HepG2 (cell line): ENCODE results near the gene ABHD6.

Experiments
- CTCF ChIP-seq: sonication (generic); formaldehyde crosslinking; IDR thresholded peaks from 2 replicates; pipeline ENCODE4 v1.5.0; 2020; ENCODE audit warnings: mild to moderate bottlenecking, missing genetic modification reagents, moderate library complexity
- EZH2 ChIP-seq: conservative IDR thresholded peaks from 2 replicates; pipeline ENCODE4 v1.6.1; 2012; ENCODE audit warnings: mild to moderate bottlenecking, low read depth, low read length, moderate library complexity
- HCFC1 ChIP-seq: fragments of 150-350 bp; IDR thresholded peaks from 2 replicates; pipeline ENCODE4 v1.6.1; 2014; ENCODE audit warnings: low read depth, low read length
- MAFK ChIP-seq, 2 experiments: IDR thresholded peaks in 1 of 2; conservative IDR thresholded peaks in 1 of 2; 2 replicates each; pipeline ENCODE4 v1.6.1; 2011; ENCODE audit warnings: improper control_type of control experiment in 2 of 2, low read length in 2 of 2
- MXD4 ChIP-seq: IDR thresholded peaks from 2 replicates; pipeline ENCODE4 v1.6.1; 2016; ENCODE audit warnings: mild to moderate bottlenecking, missing biosample characterization, missing genetic modification reagents
- NR3C1 ChIP-seq: sonication (generic); formaldehyde crosslinking; IDR thresholded peaks from 2 replicates; pipeline ENCODE4 v1.4.0; 2020; ENCODE audit warnings: missing genetic modification reagents
- PBX3 ChIP-seq: sonication (generic); formaldehyde crosslinking; IDR thresholded peaks from 2 replicates; pipeline ENCODE4 v1.8.1; 2023; ENCODE audit warnings: missing genetic modification reagents, inconsistent platforms, borderline replicate concordance
- SPEN ChIP-seq: sonication (generic); formaldehyde crosslinking; IDR thresholded peaks from 2 replicates; pipeline ENCODE4 v1.5.1; 2020; ENCODE audit warnings: low read depth, mild to moderate bottlenecking, missing genetic modification reagents
- TCF7L2 ChIP-seq: IDR thresholded peaks from 2 replicates; pipeline ENCODE4 v1.6.1; 2011; ENCODE audit warnings: mild to moderate bottlenecking, low read depth, low read length, moderate library complexity
- THAP11 ChIP-seq: IDR thresholded peaks from 2 replicates; pipeline ENCODE4 v1.6.1; 2016; ENCODE audit warnings: missing biosample characterization, missing genetic modification reagents
- ZNF460 ChIP-seq: sonication (generic); formaldehyde crosslinking; IDR thresholded peaks from 2 replicates; pipeline ENCODE4 v1.5.1; 2020; ENCODE audit warnings: missing genetic modification reagents, mild to moderate bottlenecking, borderline replicate concordance

- no peak for TF ChIP-seq CTCF (CRISPR knock-in tag)
- TF ChIP-seq PBX3 (CRISPR knock-in tag) = no peak
- peak; percentile 24 to 35; a peak in 3 of 4 replicates for TF ChIP-seq MAFK (conservative IDR thresholded peaks at IDR 0.05 in 1 of 2, IDR thresholded peaks at IDR 0.05 in 1 of 2; ENCODE audit: low read length in 2 of 2)
- no peak for TF ChIP-seq THAP11
- TF ChIP-seq MXD4 (CRISPR knock-in tag) = no peak
- TF ChIP-seq ZNF460 = no peak
- no peak for TF ChIP-seq TCF7L2
- no peak for TF ChIP-seq EZH2
- no peak for TF ChIP-seq NR3C1 (CRISPR knock-in tag)
- TF ChIP-seq SPEN = no peak
- no peak for TF ChIP-seq HCFC1
These were observed 15.3 kb upstream of the ABHD6 start for GRCh38 chr3:58222161-58222724.
